Left hindlimb (tissue), 1 donor: ENCODE measurements around the gene VWDE.

Experiments
- DNase-seq: peaks from one replicate; pipeline ENCODE4 v3.0.0-alpha.2; 2018

The VWDE gene

GRCh38 chr7:12281038-12281437, 122.6 kb downstream of the VWDE start:
- no peak for DNase-seq
